HG02884 (cell line): Measurements from ENCODE around the gene LYRM4.

ENCODE experiments used
- ATAC-seq: cut with Tn5 transposase; IDR thresholded peaks from one replicate; pipeline ENCODE4 v1.9.1; 2021; ENCODE audit warnings: mild to moderate bottlenecking, moderate library complexity; ENCODE audit not compliant: unreplicated experiment

The LYRM4 gene

DNA sequence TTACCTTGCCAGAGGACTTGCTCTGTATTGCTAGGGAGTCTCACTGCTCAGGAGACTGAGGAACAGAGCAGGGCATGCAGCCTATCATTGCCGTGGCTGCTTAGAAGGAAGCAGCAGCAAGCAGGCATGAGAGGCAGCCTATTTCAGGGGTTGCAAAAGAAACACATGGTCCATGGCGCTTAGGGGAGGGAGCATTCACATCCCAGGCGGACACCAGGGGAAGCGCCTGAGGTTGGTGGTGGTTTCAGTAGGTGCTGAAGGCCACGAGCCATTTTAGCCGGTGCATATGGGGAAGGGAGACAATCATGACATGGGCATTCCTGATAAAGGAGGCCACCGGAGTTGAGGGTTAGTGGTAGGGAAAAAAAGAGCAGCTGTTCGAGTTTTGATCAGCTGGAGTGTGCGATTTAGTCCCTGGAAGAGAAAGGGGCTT lies 21.5 kb upstream of the LYRM4 start:
- ATAC-seq = no peak

DNA sequence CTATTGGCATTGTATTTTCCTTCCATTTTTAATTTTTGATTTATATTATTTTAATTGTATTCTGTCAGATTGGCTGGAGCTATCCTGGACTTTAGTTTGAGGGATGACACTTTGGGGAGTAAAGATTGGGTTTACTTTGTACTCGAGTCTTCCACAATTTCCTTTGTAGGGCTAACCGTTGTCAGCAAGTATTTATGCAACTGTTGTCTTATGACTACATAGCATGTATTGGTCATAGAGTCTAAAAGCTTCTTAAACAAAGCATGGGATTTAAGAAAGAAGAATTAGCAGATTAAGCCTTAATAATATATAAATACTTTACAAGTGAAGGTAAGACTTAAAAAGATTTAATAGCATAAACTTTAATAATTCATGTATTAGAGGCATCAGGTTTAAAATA lies 20.2 kb upstream of the LYRM4 start:
- no peak for ATAC-seq

DNA sequence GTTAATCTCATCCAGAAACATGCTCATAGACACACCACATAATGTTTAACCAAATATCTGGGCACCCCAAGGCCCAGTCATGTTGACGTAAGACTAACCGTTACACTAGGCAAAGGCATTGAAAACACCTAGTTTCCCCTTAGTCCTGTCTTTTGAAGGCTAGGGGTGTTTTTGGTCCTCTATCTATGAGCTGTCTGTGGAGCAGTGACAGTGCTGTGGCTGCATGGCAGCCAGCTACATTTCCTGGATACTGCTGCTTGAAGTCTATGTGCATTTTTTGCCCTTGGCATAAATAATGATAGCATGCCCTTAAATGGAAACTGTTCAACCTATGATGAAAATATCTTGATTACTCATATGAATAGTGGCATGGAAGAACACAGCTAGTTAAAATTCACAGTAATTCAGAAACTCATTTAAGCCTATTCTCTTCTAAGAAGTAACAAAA lies 19.2 kb upstream of the LYRM4 start:
- no peak for ATAC-seq

DNA sequence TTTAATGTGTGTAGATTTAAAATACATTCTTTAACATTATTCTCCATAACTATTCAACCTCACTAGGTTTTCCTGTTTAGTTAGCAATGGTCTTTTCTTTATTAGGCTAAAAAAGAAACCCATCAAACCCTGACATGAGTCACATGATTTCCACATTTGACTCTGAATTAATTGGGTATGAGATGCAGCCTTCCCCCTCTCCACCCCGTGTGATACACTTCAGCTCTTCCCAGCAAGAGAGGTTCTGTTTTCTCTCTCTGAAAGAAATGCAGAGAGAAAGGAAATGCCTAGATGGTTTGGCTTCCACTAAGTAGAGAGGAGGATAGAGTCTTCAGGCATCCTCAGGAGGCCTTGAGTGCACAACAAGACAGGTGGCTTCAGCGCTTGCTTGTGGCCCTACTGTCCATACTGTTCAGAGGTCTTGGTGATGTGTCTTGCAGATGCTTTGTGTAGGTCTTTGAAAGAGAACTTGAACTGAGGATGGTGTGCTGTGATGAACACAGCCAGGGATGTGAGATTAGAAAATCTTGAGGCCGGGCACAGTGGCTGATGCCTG lies 17.9 kb upstream of the LYRM4 start:
- ATAC-seq = no peak

DNA sequence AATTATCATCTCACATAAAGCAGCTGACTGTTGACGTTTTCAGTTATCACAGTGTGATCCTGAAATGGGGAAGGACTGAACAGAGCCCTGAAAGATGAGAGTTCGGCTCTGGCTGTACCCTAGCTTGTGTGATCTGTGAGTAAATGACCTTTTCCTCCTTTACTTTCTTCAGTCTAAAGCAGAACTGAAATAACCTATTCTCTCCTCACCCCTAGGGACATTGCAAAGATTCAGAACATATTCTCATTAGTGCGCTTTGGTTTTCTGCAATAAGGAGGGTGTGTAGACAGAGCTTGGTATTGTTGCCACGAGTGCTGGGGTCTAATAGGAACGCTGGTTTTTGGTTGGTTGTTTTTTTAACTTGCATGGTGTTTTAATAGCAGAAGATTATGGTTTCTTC lies 17.3 kb upstream of the LYRM4 start:
- peak; percentile 88 for ATAC-seq

DNA sequence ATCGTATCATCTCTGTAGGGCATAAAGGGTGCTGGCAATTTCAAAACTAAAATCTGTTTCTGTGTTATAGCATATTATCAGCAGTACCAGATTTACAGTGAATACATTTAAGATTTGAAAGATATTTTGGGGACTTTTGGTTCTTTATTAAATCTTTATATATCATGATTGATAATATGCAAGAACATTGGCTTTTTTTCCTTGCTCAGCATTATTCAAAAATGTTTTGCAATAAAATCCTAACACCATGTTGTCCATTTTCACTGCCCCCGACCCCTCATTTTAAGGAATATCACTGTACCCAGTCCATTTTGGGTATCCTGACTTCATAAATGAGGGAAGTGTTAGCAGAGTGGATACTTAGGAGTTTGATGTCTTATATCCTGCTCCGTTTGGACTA lies 16.8 kb upstream of the LYRM4 start:
- ATAC-seq = no peak

DNA sequence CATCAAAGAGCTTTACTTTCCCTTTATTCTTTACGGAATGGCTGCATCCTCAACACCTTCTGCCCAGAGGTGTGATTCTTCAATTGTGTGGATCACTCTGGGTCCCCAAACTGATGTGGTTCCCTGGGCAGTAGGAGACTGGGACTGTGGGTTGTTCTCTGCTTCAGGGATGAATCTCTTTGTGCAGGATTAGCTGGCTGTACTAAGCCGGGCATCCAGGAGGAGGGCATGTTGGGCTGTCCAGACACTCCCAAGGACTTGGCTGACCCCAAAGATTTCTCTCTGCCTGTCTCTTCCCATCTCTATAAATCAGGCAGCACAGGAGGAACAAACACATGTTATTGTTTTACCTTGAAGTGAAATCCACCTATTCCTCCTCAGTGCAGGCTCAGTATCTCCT lies 15.8 kb upstream of the LYRM4 start:
- no peak for ATAC-seq

DNA sequence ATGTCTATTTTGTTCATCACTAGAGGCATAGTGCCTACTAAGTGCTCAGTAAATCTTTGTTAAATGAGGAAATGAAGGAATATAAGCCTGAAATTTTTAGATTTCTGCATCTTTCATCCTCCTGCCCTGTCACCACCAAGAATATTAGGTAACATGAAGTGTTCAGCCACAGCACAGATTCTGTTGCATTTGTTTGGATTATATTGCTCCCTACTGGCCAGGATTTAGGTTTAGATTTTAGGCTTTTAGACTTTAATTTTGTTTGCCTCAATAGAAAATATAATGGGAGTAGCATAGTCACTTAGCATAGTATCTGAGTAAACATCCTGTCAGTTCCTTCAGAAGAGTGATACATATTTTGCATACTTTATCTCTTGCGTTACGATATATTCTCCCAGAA lies 14.7 kb upstream of the LYRM4 start:
- no peak for ATAC-seq

DNA sequence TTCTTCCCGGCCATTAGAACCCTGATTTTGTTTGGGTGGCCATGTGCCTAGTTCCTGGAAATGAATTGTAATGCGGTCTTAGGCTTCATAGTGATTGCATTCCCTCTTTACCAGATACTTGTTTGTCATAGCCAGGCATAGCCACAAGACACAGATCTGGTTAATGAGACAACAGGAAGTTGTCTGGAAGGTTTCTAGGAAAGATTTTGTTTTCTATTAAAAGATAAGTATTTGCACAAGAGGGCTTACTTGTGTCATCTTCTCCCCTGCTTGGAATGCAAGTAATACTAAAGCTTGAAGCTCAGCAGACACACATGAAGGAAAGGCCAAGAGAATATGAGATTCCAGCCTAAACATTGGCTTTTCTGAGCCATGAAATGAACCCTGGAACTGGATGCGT lies 13.5 kb upstream of the LYRM4 start:
- no peak for ATAC-seq

DNA sequence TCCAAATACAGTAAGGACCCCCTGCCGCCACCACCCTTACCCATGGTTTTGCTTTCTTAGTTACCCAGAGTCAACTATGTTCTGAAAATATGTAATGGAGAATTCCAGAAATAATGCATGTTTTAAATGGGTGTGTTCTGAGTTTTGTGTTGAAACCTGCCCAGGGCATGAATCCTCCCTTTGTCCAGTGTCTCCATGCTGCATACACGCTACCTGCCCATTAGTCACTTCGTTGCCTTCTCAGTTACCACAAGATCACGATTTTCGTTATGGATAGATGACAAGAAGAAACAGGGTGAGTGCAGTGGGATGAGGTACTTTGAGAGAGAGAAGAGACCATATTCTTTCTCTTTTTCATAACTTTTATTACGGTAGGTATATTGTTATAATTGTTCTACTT lies 11.2 kb upstream of the LYRM4 start:
- no peak for ATAC-seq

DNA sequence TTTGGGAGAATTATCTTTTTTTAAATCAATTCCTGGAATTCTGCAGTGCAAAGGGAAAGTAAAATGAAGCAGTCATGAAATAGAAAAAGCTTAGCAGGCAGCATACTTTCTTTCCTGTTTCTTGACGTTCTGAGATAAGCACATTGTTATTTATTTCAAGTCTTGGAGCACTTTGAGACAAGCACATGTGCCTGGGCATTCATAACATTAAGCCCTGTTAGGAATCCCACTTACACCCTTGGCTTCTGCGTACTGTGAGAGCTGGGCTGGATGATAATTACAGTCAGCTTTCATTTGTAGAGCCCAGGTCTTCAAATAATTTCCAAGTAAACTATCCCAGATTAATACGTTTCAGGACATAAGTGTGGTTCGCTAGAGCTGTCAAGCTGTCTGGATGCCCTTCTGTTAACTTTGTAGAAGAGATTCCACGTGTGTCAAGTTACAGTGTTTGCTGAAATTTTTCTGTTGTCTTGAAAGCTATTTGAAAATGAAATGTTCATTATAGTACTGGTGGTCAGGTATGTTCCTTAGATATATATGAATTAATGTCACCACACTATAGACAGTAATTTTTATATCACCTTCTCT lies 9.4 kb upstream of the LYRM4 start:
- ATAC-seq = no peak

DNA sequence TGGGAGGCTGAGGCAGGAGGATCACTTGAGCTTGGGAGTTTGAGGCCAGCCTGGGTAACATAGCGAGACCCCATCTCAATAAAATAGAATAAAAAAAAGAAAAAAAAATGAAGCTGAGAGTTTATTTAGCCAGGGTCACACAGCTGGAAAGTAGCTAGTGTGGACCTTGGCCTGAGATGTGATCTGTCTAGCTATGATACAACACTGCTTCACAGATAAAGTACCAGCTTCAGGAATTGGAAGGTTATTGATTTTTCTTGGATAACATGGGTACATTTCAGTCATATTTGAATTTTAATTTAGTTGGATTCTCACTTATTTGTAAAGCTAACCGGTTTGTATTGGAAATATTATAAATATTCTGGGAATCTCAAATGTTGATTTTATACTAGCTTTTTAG lies 5.7 kb upstream of the LYRM4 start:
- no peak for ATAC-seq

DNA sequence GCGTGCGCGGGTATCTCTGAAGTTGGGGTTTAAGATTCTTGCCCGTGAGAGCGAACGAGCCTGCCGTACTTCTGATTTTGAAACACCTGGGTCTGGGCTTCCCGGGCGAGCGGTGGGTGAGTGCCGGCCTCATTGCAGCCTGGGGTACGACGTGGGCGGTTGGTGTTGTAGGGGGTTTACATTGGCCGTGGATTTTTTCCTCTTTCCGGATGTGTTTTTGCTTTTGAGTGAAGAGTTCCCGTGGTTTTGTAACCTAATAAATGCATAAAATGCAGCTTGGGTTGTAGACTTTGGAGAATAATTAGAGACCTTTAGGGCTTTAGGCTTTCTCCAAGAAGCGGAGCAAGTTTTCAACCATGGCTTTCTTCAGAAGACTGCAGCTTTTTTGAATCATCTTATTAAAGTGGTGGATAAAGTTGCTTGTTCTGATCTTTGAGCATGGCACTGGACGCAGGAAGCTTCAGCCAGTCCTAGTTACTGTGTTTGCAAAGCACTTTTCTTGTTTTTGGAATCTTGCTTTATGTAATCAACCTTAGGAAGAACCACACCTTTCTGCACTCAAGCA lies 877 bp upstream of the LYRM4 start:
- ATAC-seq = no peak

DNA sequence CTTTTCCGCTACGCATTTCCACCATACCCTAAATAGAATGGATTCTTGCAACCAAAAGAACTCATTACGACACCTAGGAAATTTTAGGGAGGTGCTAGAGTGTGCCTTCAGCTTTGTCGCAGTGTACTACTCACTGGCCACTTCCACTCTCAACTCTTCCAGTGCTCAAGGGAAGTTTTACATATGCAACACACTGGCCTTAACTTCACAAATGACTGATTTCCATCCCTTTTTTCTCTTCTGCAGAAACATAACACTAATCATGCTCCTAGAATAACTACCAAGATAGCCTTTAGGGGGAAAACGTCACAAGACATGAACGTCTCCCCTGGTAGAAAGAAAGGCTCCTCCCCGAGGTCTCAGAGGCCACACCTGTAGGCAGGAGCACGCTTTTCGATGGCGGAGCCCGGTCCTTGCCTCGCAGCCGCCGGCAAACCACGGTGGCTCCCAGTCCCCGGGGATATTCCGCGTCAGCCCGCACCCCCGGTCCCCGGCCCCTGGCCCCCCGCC lies 584 bp downstream of the LYRM4 start:
- ATAC-seq = peak; percentile 66

DNA sequence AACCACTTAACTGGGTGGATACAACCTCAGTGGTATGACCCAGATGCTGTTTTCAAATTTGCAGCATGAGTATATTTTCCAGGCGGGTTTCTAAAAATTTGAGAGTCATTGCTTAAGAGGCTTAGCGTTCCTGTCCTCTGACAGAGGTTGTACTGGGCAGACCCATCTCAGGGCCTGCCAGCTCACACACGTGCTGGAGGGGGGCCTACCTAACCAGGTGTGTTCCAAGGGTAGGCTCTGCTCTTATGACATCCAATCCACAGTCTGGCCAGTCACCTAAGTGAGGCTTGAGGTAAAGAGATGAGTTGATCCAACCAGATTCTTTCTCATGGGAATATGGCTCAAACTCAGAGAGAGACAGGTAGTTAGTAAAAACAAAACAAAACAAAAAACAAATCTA lies 1.3 kb downstream of the LYRM4 start:
- ATAC-seq = no peak

DNA sequence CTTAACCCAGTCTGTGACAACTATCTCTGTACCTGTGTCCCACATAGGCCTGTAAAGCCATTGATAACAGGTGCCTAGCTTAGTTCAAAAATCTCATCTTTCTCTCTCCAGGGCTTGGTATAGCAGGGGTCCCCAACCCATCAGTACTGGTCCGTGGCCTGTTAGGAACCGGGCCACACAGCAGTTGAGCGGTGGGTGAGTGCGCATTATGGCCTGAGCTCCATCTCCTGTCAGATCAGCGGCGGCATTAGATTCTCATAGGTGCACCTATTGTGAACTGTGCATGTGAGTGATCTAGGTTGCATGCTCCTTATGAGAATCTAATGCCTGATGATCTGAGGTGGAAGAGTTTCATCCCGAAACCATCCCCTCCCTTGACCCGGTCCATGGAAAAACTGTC lies 3.4 kb downstream of the LYRM4 start:
- ATAC-seq = no peak

DNA sequence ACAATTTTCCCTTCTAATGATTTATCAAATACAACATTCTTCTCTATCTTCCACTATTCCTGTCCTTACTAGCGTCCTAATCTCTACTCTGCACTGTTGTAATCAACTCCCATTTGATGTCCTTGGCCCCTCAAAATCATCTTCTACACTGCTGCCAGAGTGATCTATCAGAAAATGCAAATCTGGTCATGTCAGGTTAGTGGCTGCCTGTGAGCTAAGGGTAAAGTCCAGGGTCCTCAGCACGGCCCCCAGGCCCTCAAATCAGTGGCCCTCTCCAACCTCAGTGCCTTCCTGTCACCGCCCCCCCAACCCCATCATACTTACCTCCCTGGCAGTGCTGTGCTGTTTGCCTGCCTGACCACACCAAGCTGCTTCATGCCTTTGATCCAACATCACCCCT lies 3.8 kb downstream of the LYRM4 start:
- no peak for ATAC-seq

DNA sequence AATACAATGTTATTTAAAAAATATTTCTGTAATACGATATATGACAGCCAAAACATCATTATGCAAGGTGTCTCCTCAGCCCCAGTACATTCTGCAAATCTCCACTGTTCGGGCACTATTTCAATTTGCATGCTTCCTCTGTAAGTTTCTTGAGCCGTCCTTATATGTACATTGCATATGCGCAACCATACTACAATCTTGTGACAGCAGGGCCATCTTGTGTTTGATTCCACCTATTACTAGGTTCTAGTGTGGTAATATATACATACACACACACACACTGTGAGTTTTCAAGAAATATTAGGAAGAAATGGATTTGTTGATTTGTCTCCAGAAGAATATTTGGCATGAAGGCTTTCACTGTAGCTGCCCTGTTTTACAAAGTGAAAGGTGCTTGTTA lies 9.8 kb downstream of the LYRM4 start:
- ATAC-seq = no peak

DNA sequence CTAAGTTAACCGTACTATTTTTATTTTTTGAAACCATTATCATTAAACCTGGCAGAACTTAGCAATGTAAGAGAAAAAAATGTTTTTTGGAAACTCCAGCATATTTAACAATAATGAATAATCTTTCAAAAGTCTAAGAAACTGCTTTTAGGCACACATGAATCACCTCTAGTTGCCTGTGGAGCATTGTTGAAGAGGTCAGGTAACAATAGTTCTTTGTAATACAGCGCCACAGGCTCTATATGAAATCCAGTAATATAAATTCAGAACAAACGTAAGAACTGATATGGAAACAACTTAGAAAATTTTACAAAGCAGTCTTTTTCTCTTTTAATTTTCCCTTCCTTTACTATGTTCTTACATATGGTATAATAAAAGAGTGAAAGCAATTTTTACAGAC lies 10.3 kb downstream of the LYRM4 start:
- no peak for ATAC-seq

DNA sequence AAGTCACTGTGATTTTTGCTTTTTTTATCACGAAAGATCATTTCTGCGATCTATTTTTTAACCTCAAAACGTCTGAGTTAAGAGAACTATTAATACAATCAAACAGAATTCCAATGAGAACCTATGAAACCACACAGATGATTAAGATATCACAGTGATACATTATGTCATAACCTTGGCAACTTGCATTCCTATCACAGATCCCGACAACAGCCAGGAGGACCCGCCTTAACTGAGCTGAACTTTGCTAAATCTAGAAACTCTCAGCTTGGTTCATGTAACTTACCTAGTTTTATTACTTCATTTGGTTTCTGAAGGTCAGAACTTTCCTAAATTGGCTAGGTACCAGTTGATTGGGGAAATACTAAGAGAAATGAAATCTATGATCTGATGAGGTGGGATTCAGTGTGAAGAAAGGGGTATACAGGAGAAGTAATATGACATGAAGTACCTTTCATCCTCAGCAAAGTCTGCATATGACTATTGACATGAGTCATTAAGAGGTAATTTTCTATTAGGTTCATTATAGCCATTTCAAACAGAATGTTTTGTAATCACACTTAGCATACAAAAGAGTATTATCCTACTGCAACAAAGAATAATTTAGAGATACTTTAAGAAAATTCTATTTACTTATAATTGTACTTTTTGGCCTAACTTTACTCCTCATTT lies 11.2 kb downstream of the LYRM4 start:
- no peak for ATAC-seq

DNA sequence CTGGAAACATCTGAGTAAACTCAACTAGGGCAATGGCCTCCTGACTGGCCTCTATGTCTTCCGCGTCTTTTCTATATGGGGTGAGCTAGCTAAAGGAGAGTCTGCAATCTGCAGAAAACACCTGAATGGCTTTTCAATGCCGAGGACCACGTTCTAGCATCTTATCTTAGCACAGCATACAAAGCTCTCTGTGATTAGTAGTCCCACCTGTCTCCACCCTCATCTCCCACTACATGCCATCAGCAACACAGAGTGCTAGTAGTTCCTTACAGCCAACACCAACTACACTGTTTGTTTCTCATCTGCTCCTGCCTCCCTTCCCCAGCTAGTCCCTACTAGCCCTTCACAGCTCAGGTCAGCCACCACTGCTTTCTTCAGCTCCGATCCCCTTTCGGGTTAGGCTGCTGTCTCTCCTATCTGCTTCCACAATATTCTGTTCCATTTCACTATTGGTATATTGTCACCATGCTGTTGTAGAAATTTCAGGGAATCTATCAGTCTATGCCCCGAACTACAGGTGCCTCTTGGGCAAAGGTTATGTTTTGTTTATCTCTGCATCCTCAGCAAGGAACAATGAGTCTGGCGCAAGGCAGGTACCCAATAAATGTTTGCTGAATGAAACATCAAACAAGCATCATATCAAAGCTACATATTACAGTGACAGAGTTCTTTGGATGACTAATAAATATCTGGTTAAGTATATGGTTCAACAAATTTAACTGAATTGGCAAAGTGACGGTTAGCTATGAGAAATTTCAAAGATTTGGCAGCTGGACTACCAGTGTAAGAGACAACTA lies 12.2 kb downstream of the LYRM4 start:
- no peak for ATAC-seq
